ENCODE measurements around the gene CCDC167. TPM values are rescaled to one million over a fixed set of nuclear protein-coding genes. Genes with fewer than 3 reads are reported as not detected.
A peak's percentile ranks its signal among the peaks of the same experiment; 100 is the strongest.

Gene CCDC167
- total RNA-seq, 1 experiment from 2014 or later, result 89.8 TPM

- no peak for DNase-seq (ENCODE audit: low read depth)
Observed at GRCh38 chr6:37530297-37530696, 30.6 kb upstream of the CCDC167 start.

- DNase-seq (ENCODE audit: low read depth), result no peak
Observed at GRCh38 chr6:37528541-37528940, 28.8 kb upstream of the CCDC167 start.

- peak; percentile 41 for DNase-seq (ENCODE audit: low read depth)
Observed at GRCh38 chr6:37525460-37526357, 26.0 kb upstream of the CCDC167 start.

GRCh38 chr6:37524970-37525318 is 25.3 kb upstream of the CCDC167 start:
- no peak for DNase-seq (ENCODE audit: low read depth)

- DNase-seq (ENCODE audit: low read depth), result no peak
Observed at GRCh38 chr6:37524025-37524969, 24.6 kb upstream of the CCDC167 start.

- DNase-seq (ENCODE audit: low read depth), result no peak
Observed at GRCh38 chr6:37523412-37523811, 23.7 kb upstream of the CCDC167 start.

GRCh38 chr6:37522836-37523235 is 23.1 kb upstream of the CCDC167 start:
- no peak for DNase-seq (ENCODE audit: low read depth)

GRCh38 chr6:37521674-37522073 is 22.0 kb upstream of the CCDC167 start:
- DNase-seq (ENCODE audit: low read depth), result no peak

- DNase-seq (ENCODE audit: low read depth), result no peak
Observed at GRCh38 chr6:37520926-37521325, 21.2 kb upstream of the CCDC167 start.

- DNase-seq (ENCODE audit: low read depth), result no peak
Observed at GRCh38 chr6:37519461-37519860, 19.8 kb upstream of the CCDC167 start.

- no peak for DNase-seq (ENCODE audit: low read depth)
Observed at GRCh38 chr6:37518116-37518515, 18.4 kb upstream of the CCDC167 start.

- peak; percentile 74 for DNase-seq (ENCODE audit: low read depth)
Observed at GRCh38 chr6:37517411-37517812, 17.7 kb upstream of the CCDC167 start.

- DNase-seq (ENCODE audit: low read depth), result no peak
Observed at GRCh38 chr6:37516920-37517405, 17.3 kb upstream of the CCDC167 start.

- peak; percentile 76 for DNase-seq (ENCODE audit: low read depth)
Observed at GRCh38 chr6:37516076-37516919, 16.6 kb upstream of the CCDC167 start.

- no peak for DNase-seq (ENCODE audit: low read depth)
Observed at GRCh38 chr6:37515712-37516075, 16.0 kb upstream of the CCDC167 start.

- DNase-seq (ENCODE audit: low read depth), result peak; percentile 35
Observed at GRCh38 chr6:37514837-37515236, 15.1 kb upstream of the CCDC167 start.

- DNase-seq (ENCODE audit: low read depth), result peak; percentile 77
Observed at GRCh38 chr6:37514321-37514771, 14.7 kb upstream of the CCDC167 start.

- DNase-seq (ENCODE audit: low read depth), result no peak
Observed at GRCh38 chr6:37513576-37513975, 13.9 kb upstream of the CCDC167 start.

GRCh38 chr6:37513155-37513554 is 13.5 kb upstream of the CCDC167 start:
- no peak for DNase-seq (ENCODE audit: low read depth)

- no peak for DNase-seq (ENCODE audit: low read depth)
Observed at GRCh38 chr6:37512400-37513011, 12.8 kb upstream of the CCDC167 start.

GRCh38 chr6:37511910-37512399 is 12.3 kb upstream of the CCDC167 start:
- DNase-seq (ENCODE audit: low read depth), result no peak
